SJCRH30 (cell line): Measurements from ENCODE around the gene ANXA2R. TPM values are rescaled to one million over a fixed set of nuclear protein-coding genes. Genes with fewer than 3 reads are reported as not detected.

Experiments
- DNase-seq, 2 experiments: peaks; one replicate each; pipeline ENCODE4 v3.0.0-alpha.2; 2015 to 2020
- H3K27ac ChIP-seq: fragments of 250-450 bp; sonication (Bioruptor Pico); 2 replicates; pipeline ENCODE4 v1.5.1; 2020; ENCODE audit warnings: mild to moderate bottlenecking, moderate library complexity
- H3K27me3 ChIP-seq: fragments of 250-450 bp; sonication (Bioruptor Pico); 2 replicates; pipeline ENCODE4 v1.5.1; 2020; ENCODE audit warnings: mild to moderate bottlenecking, moderate library complexity
- H3K36me3 ChIP-seq: fragments of 250-450 bp; sonication (Bioruptor Pico); 2 replicates; pipeline ENCODE4 v1.5.1; 2020; ENCODE audit warnings: mild to moderate bottlenecking, moderate library complexity
- H3K4me1 ChIP-seq: fragments of 250-450 bp; sonication (Bioruptor Pico); 2 replicates; pipeline ENCODE4 v1.5.1; 2020; ENCODE audit warnings: mild to moderate bottlenecking, moderate library complexity
- H3K4me3 ChIP-seq: fragments of 250-450 bp; sonication (Bioruptor Pico); 2 replicates; pipeline ENCODE4 v1.5.1; 2020; ENCODE audit warnings: mild to moderate bottlenecking, moderate library complexity
- H3K9me3 ChIP-seq: fragments of 250-450 bp; sonication (Bioruptor Pico); replicated peaks from 2 replicates; pipeline ENCODE4 v1.5.1; 2020; ENCODE audit warnings: mild to moderate bottlenecking, moderate library complexity
- total RNA-seq: library from RNA; depleted of rRNA; stranded (reverse); fragments of >200 nt; shearing (Covaris generic); gene quantifications from 2 replicates; pipeline ENCODE4 v1.2.3, GENCODE V29; 2014

ANXA2R gene
- total RNA-seq, 1 experiment from 2014 or later: 3.5 TPM

- peak; percentile 87 to 91 for DNase-seq
- H3K27me3 ChIP-seq: no peaks in the 10 kb centered on the region
- H3K4me1 ChIP-seq: no peaks in the 10 kb centered on the region
- H3K27ac ChIP-seq: peak overlapping the region; percentile 83
- peak overlapping the region; percentile 69 for H3K4me3 ChIP-seq
- no peaks in the 10 kb centered on the region for H3K36me3 ChIP-seq
- no peaks in the 10 kb centered on the region for H3K9me3 ChIP-seq
Measured at GRCh38 chr5:43007911-43008362, 32.2 kb downstream of the ANXA2R start.

DNA sequence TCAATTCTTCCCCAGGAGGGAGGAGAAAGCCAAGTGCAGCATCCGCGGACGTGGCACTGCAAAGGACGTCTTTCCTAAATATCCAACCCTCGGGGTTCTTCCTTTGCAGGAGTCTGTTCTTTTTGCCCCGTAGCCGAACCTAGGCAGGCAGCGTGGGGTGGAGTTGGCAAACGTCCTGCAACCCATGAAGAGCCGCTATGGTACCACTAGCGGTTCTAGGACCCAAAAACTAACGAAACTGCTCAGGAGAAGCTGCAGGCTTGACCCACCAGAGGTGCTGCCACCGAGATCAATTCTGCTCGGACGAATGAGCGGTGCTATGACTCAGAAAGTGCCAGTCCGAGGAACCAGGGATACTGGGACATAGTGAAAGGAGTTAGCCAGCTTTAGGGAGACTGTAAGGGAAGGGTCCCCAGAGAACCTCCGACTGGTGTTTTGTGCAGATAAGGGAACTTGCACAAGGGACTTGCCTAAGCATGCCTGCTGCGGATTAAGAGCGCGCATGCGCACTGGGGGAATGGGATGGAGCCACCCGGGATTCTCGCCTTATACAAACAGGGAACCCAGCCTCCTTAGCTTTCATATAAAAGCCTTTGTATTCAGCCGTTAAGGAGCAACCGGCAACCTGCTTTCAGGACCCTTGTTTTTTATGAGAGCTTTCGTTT is 32.7 kb downstream of the ANXA2R start:
- H3K27me3 ChIP-seq: no peaks in the 10 kb centered on the region
- H3K9me3 ChIP-seq: no peaks in the 10 kb centered on the region
- peak; percentile 90 to 96 for DNase-seq

DNA sequence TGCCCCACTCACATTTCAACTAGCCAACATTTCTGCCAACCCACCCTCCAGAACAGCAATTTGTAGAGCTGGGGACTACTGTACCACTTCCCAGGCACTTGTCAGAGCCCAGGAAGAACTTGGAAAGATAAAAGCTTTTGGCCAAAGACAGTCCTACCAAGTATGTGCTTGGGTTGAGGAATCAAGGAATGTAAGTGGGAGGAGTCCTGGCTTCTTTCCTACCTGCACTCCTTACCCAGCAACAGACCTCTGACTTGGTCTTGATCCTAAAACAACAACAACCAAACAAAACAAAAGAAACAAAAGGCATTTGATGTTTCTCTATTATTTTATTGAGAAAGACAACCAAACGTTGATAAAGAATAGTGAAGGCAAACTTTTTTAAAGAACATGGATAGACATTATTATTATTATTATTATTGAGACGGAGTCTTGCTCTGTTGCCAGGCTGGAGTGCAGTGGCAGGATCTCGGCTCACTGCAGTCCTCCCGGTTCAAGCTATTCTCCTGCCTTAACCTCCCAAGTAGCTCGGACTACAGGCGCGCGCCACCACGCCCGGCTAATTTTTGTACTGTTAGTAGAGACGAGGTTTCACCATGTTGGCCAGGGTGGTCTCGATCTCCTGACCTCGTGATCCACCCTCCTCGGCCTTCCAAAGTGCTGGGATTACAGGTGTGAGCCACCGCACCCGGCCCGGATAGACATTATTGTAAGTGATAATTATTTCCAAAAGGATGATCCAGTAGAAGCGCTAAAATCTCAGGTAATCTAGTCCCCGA is 33.5 kb downstream of the ANXA2R start:
- Histone ChIP-seq H3K27ac (no peak overlapping the region), H3K4me3 (peak overlapping the region; percentile 69)

More for the DNA sequence above, 32.7 kb downstream of the ANXA2R start:
- Histone ChIP-seq H3K27ac (peak overlapping the region; percentile 83), H3K4me1 (no peaks in the 10 kb centered on the region), H3K4me3 (peak overlapping the region; percentile 69), H3K36me3 (no peaks in the 10 kb centered on the region)

GRCh38 chr5:43005031-43005430 is 35.1 kb downstream of the ANXA2R start:
- no peaks in the 10 kb centered on the region for H3K4me1 ChIP-seq
- no peaks in the 10 kb centered on the region for H3K27me3 ChIP-seq
- no peaks in the 10 kb centered on the region for H3K36me3 ChIP-seq
- no peak overlapping the region for H3K27ac ChIP-seq
- no peak for DNase-seq
- H3K9me3 ChIP-seq: no peaks in the 10 kb centered on the region
- no peak overlapping the region for H3K4me3 ChIP-seq

More for the DNA sequence above, 33.5 kb downstream of the ANXA2R start:
- no peaks in the 10 kb centered on the region for H3K9me3 ChIP-seq
- no peaks in the 10 kb centered on the region for H3K36me3 ChIP-seq
- no peaks in the 10 kb centered on the region for H3K27me3 ChIP-seq
- no peaks in the 10 kb centered on the region for H3K4me1 ChIP-seq
- DNase-seq: no peak

DNA sequence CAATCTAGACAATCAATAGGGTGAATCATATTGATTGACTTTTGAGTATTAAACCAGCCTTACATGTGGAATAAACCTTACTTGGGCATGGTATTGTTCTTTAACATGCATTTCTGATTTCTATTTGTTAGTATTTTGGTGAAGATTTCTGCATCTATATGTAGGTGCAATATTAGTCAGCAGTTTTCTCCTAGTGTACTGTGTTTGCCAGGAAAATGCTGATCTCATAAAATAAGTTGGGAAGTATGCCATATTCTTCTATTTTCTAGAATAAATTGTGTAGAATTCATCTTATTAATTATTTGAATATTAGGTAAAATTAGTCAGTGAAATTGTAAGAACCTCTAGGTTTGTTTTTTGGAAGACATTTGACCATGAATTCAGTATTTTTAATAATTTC is 38.4 kb downstream of the ANXA2R start:
- H3K4me3 ChIP-seq: no peak overlapping the region
- DNase-seq: no peak
- H3K27ac ChIP-seq: no peak overlapping the region
- H3K27me3 ChIP-seq: no peaks in the 10 kb centered on the region
- no peaks in the 10 kb centered on the region for H3K9me3 ChIP-seq
- H3K4me1 ChIP-seq: no peaks in the 10 kb centered on the region
- H3K36me3 ChIP-seq: no peaks in the 10 kb centered on the region; the same call in 1 of the 2 replicates

DNA sequence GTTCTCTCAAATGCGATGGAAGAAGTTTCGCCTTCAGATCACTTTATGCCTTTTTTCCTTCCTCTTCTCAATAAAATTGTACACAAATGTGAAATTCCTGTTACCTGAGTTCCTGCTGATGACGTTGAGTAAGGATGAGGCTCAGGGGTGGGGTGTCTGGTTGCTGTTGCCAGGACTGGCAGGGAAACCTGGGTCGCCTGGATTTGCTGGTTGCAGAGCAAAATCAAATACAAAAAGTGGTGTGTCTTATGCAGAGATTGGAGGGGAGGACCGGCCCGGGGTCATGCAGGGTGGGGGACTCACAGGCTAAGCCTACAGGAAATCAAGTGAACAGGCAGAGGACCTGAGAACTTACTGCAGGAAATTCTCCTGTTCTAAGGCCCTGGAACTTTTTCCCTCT is 39.2 kb downstream of the ANXA2R start:
- no peaks in the 10 kb centered on the region; the same call in 1 of the 2 replicates for H3K36me3 ChIP-seq
- no peaks in the 10 kb centered on the region for H3K4me1 ChIP-seq
- H3K27me3 ChIP-seq: no peaks in the 10 kb centered on the region
- H3K9me3 ChIP-seq: no peaks in the 10 kb centered on the region
- no peak for DNase-seq
- no peak overlapping the region for H3K27ac ChIP-seq
- no peak overlapping the region for H3K4me3 ChIP-seq

DNA sequence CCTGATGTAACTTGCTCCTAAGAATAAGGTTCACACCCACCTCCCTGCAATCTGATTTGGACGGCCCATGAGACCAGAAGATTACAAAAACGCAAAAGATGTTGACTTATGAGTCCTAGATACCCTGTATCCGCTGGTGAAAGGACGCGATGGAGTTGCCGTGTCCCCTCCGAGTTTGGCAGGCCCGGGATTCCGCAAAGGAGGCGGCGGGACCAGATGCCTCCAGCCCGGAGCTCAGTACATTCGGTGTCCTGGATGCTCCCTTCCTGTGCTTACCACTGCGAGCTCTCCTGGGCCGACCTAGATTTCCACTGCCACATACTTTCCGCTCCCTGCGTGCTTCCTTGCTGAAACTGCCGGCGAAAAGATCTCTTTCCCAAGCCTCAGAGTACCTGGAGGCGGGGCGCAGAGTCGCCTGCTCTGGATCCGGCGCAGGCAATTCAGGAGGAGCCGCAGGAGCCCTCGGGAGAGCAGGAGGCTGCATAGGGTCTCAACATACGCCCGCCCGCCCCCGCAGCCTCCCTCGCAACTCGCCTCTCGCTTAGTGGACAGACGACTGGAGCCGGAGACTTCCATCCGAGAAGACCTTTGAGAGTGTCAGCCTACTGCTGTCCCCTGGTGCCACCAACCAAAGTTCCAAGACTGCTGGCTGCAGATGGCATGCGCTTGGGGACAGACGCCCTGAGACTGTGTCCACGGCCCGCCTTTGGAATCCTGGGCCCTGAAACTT is 39.8 kb downstream of the ANXA2R start:
- Histone ChIP-seq H3K9me3 (no peaks in the 10 kb centered on the region), H3K36me3 (no peaks in the 10 kb centered on the region; the same call in 1 of the 2 replicates), H3K4me1 (no peaks in the 10 kb centered on the region), H3K27me3 (no peaks in the 10 kb centered on the region), H3K4me3 (no peak overlapping the region), H3K27ac (no peak overlapping the region)
- DNase-seq: no peak

- H3K36me3 ChIP-seq: no peaks in the 10 kb centered on the region; the same call in 1 of the 2 replicates
- H3K4me1 ChIP-seq: no peaks in the 10 kb centered on the region
- H3K9me3 ChIP-seq: no peaks in the 10 kb centered on the region
- peak overlapping the region; percentile 64 for H3K4me3 ChIP-seq
- DNase-seq: peak in 1 of 2 experiments; percentile 42
- H3K27me3 ChIP-seq: no peaks in the 10 kb centered on the region
- H3K27ac ChIP-seq: peak overlapping the region; percentile 39; the same call in 1 of the 2 replicates
Measured at GRCh38 chr5:42995360-42995751, 44.8 kb downstream of the ANXA2R start.

DNA sequence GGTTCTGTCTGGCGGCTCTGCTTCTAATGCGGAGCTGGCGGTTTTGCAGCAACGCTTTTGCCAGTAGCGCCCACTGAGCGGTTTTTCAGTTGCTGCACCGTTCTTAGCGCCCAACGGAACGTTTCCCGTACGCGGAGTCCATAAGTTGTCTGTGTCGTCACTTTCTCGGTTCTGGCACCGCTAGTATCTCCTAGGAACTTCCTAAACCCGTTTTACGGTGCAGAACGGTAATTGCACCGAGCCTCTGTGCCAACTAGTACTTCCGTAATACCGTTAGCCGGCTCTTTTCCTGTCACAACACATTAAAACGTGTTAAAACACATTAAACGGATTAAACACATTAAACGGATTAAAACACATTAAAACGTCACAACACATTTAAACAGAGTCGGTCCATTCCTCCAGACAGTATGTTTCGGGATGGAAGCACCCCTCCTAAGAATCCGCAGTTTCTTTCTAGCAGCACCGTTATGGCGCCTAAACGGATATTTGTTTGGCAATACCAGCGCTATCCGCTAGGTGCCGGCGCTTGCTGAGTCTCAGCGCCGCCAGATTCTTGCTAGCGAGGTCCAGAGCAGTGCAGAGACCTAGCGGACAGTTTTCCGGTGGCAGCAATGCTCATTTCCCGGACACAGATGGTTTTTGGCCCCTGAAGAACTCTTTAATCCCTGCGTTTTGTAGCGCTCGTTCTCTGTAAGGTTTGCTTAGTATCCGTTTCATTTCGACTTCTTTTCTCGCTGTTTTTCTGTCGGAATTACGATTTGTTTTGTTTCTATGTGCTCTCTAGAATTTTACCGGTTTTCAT is 45.4 kb downstream of the ANXA2R start:
- H3K27me3 ChIP-seq: no peaks in the 10 kb centered on the region
- no peaks in the 10 kb centered on the region; the same call in 1 of the 2 replicates for H3K36me3 ChIP-seq
- peak; percentile 84 to 93 for DNase-seq
- peak overlapping the region; percentile 39; the same call in 1 of the 2 replicates for H3K27ac ChIP-seq
- H3K4me1 ChIP-seq: no peaks in the 10 kb centered on the region
- no peaks in the 10 kb centered on the region for H3K9me3 ChIP-seq
- peak overlapping the region; percentile 64 for H3K4me3 ChIP-seq

DNA sequence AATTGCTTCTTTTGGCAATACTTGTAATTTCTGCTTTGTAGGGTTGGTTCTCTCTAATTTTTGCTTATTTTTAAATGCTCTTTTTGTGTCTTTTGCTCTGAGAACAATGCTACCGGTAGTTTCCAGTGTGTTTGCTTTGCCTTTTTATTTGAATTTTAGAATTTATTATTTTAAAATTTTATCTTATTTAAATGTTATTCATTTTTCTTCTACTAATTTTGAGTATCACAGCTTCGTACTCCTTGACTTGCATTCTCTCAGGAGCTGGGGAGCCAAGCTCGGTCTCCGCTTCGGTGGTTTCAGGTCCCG is 45.9 kb downstream of the ANXA2R start:
- H3K4me1 ChIP-seq: no peaks in the 10 kb centered on the region
- no peaks in the 10 kb centered on the region for H3K9me3 ChIP-seq
- no peak for DNase-seq
- peak overlapping the region; percentile 64 for H3K4me3 ChIP-seq
- no peaks in the 10 kb centered on the region for H3K27me3 ChIP-seq
- peak overlapping the region; percentile 39; the same call in 1 of the 2 replicates for H3K27ac ChIP-seq
- no peaks in the 10 kb centered on the region; the same call in 1 of the 2 replicates for H3K36me3 ChIP-seq

GRCh38 chr5:42993516-42994245 is 46.4 kb downstream of the ANXA2R start:
- H3K4me3 ChIP-seq: no peak overlapping the region; the same call in 1 of the 2 replicates
- no peak overlapping the region for H3K27ac ChIP-seq
- H3K9me3 ChIP-seq: no peaks in the 10 kb centered on the region
- no peaks in the 10 kb centered on the region; the same call in 1 of the 2 replicates for H3K36me3 ChIP-seq
- DNase-seq: no peak
- H3K27me3 ChIP-seq: no peaks in the 10 kb centered on the region
- H3K4me1 ChIP-seq: no peaks in the 10 kb centered on the region

DNA sequence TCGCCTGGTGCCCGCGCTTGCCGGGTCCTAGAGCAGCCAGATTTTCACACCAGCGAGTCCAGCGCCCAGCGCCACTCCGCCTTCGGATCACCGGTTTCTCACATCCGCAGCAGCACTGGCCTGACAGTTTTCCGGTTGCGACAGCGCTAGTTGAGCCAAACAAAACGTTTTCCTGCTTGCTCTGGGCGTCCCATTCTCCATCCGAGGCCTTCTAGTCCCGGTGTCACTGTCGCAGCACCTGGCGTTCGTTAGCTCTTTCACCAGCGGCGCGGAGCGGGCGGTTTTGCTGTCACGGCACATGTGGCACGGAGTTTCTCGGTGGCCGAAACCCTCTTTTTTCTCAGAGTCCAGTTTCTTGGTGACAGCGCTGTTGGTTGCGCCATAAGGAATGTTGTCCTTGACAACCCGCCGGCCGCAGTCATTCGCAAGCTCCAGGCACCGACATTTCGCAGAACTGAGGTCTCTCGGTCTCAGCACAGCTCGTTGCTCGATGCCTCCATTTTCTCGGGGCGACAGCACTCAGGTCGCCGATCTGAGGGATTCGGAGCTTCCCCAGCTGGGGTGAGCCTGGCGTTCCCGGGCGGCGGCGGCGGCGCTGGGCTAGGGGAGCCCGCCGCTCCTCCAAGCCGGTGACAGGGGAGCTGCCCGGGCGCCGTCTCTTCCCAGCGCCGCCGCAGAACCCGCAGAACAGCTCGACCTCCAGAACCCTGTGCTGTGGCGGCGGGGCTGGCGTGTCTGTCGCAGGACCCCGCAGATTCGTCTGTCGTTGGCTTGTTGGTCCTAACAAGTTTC is 47.8 kb downstream of the ANXA2R start:
- H3K36me3 ChIP-seq: no peaks in the 10 kb centered on the region
- no peaks in the 10 kb centered on the region for H3K27me3 ChIP-seq
- peak in 1 of 2 experiments; percentile 35 for DNase-seq
- no peaks in the 10 kb centered on the region for H3K9me3 ChIP-seq
- H3K4me1 ChIP-seq: no peaks in the 10 kb centered on the region
- peak overlapping the region; percentile 50 for H3K4me3 ChIP-seq
- H3K27ac ChIP-seq: no peak overlapping the region
